Measurements from ENCODE around the gene CYGB. TPM values are rescaled to one million over a fixed set of nuclear protein-coding genes. Genes with fewer than 3 reads are reported as not detected.
A peak's percentile ranks its signal among the peaks of the same experiment; 100 is the strongest.

The CYGB gene
- total and polyA plus RNA-seq, 9 of the 15 experiments (the other 6 are each of a cell fraction or from before 2014, with no cell fraction given), result 0.08 to 0.95 (median 0.18) TPM; not detected in 5

GRCh38 chr17:76586741-76587487 lies 49.4 kb upstream of the CYGB start (continued):
- TF ChIP-seq BHLHE40 (IDR thresholded peaks at IDR 0.05; ENCODE audit: low read length) (peak; percentile 77), POLR2AphosphoS2 (IDR thresholded peaks at IDR 0.05; ENCODE audit: low read length) (no peak), MEIS2 (IDR thresholded peaks at IDR 0.05; ENCODE audit: partially characterized antibody) (peak; percentile 72), SP2 (IDR thresholded peaks at IDR 0.05; ENCODE audit: extremely low read depth, low read depth, low read length, poor library complexity, severe bottlenecking) (no peak), TCF3 (CRISPR knock-in tag; IDR thresholded peaks at IDR 0.05) (0 out of 2 replicates have a peak, but pooled peaks have one; percentile 31), RBM25 (IDR thresholded peaks at IDR 0.05; ENCODE audit: low read depth, low read length, severe bottlenecking) (no peak), CBFA2T2 (conservative IDR thresholded peaks at IDR 0.05) (peak; percentile 20; the same call in 1 of the 2 replicates), USF2 (CRISPR knock-in tag; IDR thresholded peaks at IDR 0.05) (peak; percentile 50), TFE3 (CRISPR knock-in tag; IDR thresholded peaks at IDR 0.05) (peak; percentile 84), TFAP4 (CRISPR knock-in tag; IDR thresholded peaks at IDR 0.05; ENCODE audit: borderline replicate concordance) (0 out of 2 replicates have a peak, but pooled peaks have one; percentile 13), CBFA2T3 (IDR thresholded peaks at IDR 0.05) (peak; percentile 12; the same call in 1 of the 2 replicates), ZNF668 (CRISPR knock-in tag; IDR thresholded peaks at IDR 0.05) (no peak)
- TF ChIP-seq, protein P1, sequence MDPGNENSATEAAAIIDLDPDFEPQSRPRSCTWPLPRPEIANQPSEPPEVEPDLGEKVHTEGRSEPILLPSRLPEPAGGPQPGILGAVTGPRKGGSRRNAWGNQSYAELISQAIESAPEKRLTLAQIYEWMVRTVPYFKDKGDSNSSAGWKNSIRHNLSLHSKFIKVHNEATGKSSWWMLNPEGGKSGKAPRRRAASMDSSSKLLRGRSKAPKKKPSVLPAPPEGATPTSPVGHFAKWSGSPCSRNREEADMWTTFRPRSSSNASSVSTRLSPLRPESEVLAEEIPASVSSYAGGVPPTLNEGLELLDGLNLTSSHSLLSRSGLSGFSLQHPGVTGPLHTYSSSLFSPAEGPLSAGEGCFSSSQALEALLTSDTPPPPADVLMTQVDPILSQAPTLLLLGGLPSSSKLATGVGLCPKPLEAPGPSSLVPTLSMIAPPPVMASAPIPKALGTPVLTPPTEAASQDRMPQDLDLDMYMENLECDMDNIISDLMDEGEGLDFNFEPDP (CRISPR knock-in tag; IDR thresholded peaks at IDR 0.05), result no peak
- TF ChIP-seq, protein P2, sequence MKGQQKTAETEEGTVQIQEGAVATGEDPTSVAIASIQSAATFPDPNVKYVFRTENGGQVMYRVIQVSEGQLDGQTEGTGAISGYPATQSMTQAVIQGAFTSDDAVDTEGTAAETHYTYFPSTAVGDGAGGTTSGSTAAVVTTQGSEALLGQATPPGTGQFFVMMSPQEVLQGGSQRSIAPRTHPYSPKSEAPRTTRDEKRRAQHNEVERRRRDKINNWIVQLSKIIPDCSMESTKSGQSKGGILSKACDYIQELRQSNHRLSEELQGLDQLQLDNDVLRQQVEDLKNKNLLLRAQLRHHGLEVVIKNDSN (CRISPR knock-in tag; IDR thresholded peaks at IDR 0.05), result peak; percentile 84

All from K562 (cell line).